Renal pelvis (tissue), 3 donors: ENCODE data around the gene SERPINE1. TPM values are rescaled to one million over a fixed set of nuclear protein-coding genes. Genes with fewer than 3 reads are reported as not detected.

ENCODE experiments used
- polyA plus RNA-seq, 3 donors: library from polyadenylated mRNA; unstranded; fragments of 120-200 nt; gene quantifications; one replicate each; pipeline ENCODE4 v1.2.1, GENCODE V29; 2013; ENCODE audit not compliant: insufficient read length in 3 of 3

SERPINE1 gene
- polyA plus RNA-seq, 3 donors = 0.86 to 1.3 (median 1.2) TPM

Other genes starting within 250 kb of the SERPINE1 start
- gene UFSP1, start 237.4 kb upstream of the SERPINE1 start, polyA plus RNA-seq = 1 to 10 TPM; 2.4 to 4.1 (median 3.1) TPM
- 1 to 10 TPM; 5.0 to 5.9 (median 5.3) TPM for gene ACHE, start 231.2 kb upstream of the SERPINE1 start, polyA plus RNA-seq
- 1 to 10 TPM in 1 of 3 donors, under 1 TPM in 2; 0.59 to 1.1 (median 0.97) TPM for gene MUC3A, start 177.6 kb upstream of the SERPINE1 start, polyA plus RNA-seq
- gene MUC12, start 157.5 kb upstream of the SERPINE1 start, polyA plus RNA-seq = under 1 TPM; 0.01 to 0.38 (median 0.06) TPM
- gene MUC17, start 107.0 kb upstream of the SERPINE1 start, polyA plus RNA-seq = not detected
- gene TRIM56, start 41.6 kb upstream of the SERPINE1 start, polyA plus RNA-seq = 10 to 100 TPM; 14.5 to 23.2 (median 21.9) TPM
- gene AP1S1, start 27.4 kb downstream of the SERPINE1 start, polyA plus RNA-seq = 10 to 100 TPM; 72.6 to 81.6 (median 73.3) TPM
- under 1 TPM; 0.21 to 0.36 (median 0.28) TPM for gene VGF, start 38.5 kb downstream of the SERPINE1 start, polyA plus RNA-seq
- gene NAT16, start 53.2 kb downstream of the SERPINE1 start, polyA plus RNA-seq = under 1 TPM in 1 of 3 donors, not detected in 2; 0.25 TPM
- gene MOGAT3, start 73.9 kb downstream of the SERPINE1 start, polyA plus RNA-seq = 1 to 10 TPM in 1 of 3 donors, under 1 TPM in 2; 0.83 to 1.7 (median 0.90) TPM
- gene PLOD3, start 90.5 kb downstream of the SERPINE1 start, polyA plus RNA-seq = 10 to 100 TPM; 46.3 to 50.3 (median 50.1) TPM
- 10 to 100 TPM; 68.9 to 76.4 (median 72.0) TPM for gene ZNHIT1, start 91.1 kb downstream of the SERPINE1 start, polyA plus RNA-seq
- gene CLDN15, start 110.7 kb downstream of the SERPINE1 start, polyA plus RNA-seq = 10 to 100 TPM; 11.1 to 16.0 (median 14.7) TPM
- gene FIS1, start 118.0 kb downstream of the SERPINE1 start, polyA plus RNA-seq = 100 to 1,000 TPM; 160 to 176 (median 165) TPM
- gene IFT22, start 194.7 kb downstream of the SERPINE1 start, polyA plus RNA-seq = 10 to 100 TPM; 72.0 to 73.8 (median 73.4) TPM
- gene COL26A1, start 235.8 kb downstream of the SERPINE1 start, polyA plus RNA-seq = 10 to 100 TPM; 28.5 to 35.3 (median 34.3) TPM